Large intestine (tissue), 3 donors: ENCODE results near the gene EEPD1. TPM values are rescaled to one million over a fixed set of nuclear protein-coding genes. Genes with fewer than 3 reads are reported as not detected.

Source experiments
- DNase-seq, 2 donors: peaks; one replicate each; pipeline versions ENCODE4 v3.0.0 to v3.0.0-alpha.2; 2013
- H3K27ac ChIP-seq: one replicate; pipeline ENCODE4 v1.5.1; 2013; ENCODE audit warnings: low read length
- H3K27me3 ChIP-seq: 2 replicates; pipeline ENCODE4 v1.6.1; 2013; ENCODE audit warnings: low read length; ENCODE audit not compliant: control insufficient read depth, insufficient read depth
- H3K36me3 ChIP-seq: 2 replicates; pipeline ENCODE4 v1.6.1; 2013; ENCODE audit warnings: low read length; ENCODE audit not compliant: control insufficient read depth, insufficient read depth
- H3K4me1 ChIP-seq: one replicate; pipeline ENCODE4 v1.6.1; 2013; ENCODE audit warnings: low read length; ENCODE audit not compliant: control insufficient read depth, insufficient read depth
- H3K4me3 ChIP-seq: one replicate; pipeline ENCODE4 v1.5.1; 2013; ENCODE audit warnings: low read length
- H3K9me3 ChIP-seq: one replicate; pipeline ENCODE4 v1.6.1; 2013; ENCODE audit warnings: mild to moderate bottlenecking, low read depth, low read length, moderate library complexity; ENCODE audit not compliant: control insufficient read depth
- WGBS: methylation state at CpG from one replicate; pipeline ENCODE4 v1.1.5; 2013; ENCODE audit warnings: low lambda C conversion rate; ENCODE audit not compliant: insufficient coverage; 5-methylcytosine and 5-hydroxymethylcytosine counted together
- polyA plus RNA-seq: library from polyadenylated mRNA; unstranded; fragments of 120-200 nt; gene quantifications from one replicate; pipeline ENCODE4 v1.2.1, GENCODE V29; 2013

Gene EEPD1
- polyA plus RNA-seq, 1 donor = 8.4 TPM

- no peaks in the 10 kb centered on the region for H3K27me3 ChIP-seq
- no CpG with 5 or more reads among the region's 19 CpGs for WGBS
- no peak overlapping the region for H3K4me3 ChIP-seq
- no peaks in the 10 kb centered on the region for H3K9me3 ChIP-seq
- H3K4me1 ChIP-seq = peaks cover 22% of the 10 kb centered on the region
- no peak for DNase-seq
- H3K27ac ChIP-seq = no peak overlapping the region
- H3K36me3 ChIP-seq = peaks cover 5% of the 10 kb centered on the region
Measured at GRCh38 chr7:36287371-36288241, 134.6 kb downstream of the EEPD1 start.

GRCh38 chr7:36288501-36288900 is 135.4 kb downstream of the EEPD1 start:
- WGBS = no CpG with 5 or more reads among the region's 5 CpGs
- Histone ChIP-seq H3K27me3 (no peaks in the 10 kb centered on the region), H3K36me3 (peaks cover 5% of the 10 kb centered on the region), H3K4me1 (peaks cover 23% of the 10 kb centered on the region), H3K4me3 (no peak overlapping the region), H3K27ac (no peak overlapping the region), H3K9me3 (no peaks in the 10 kb centered on the region)
- no peak for DNase-seq

GRCh38 chr7:36289833-36290661 is 137.0 kb downstream of the EEPD1 start:
- Histone ChIP-seq H3K27me3 (no peaks in the 10 kb centered on the region), H3K4me3 (no peak overlapping the region), H3K36me3 (peaks cover 3% of the 10 kb centered on the region), H3K9me3 (no peaks in the 10 kb centered on the region), H3K27ac (peak overlapping the region; percentile 74), H3K4me1 (peaks cover 23% of the 10 kb centered on the region)
- WGBS = no CpG with 5 or more reads among the region's 7 CpGs
- DNase-seq = peak; percentile 82 to 91

GRCh38 chr7:36291387-36292316 is 138.6 kb downstream of the EEPD1 start:
- H3K36me3 ChIP-seq = peaks cover 3% of the 10 kb centered on the region
- no peaks in the 10 kb centered on the region for H3K27me3 ChIP-seq
- H3K4me3 ChIP-seq = peak overlapping the region; percentile 20
- H3K27ac ChIP-seq = peak overlapping the region; percentile 88
- 0% methylated on average over 1 of the region's 18 CpGs for WGBS
- H3K4me1 ChIP-seq = peaks cover 23% of the 10 kb centered on the region
- peak; percentile 91 to 92 for DNase-seq
- no peaks in the 10 kb centered on the region for H3K9me3 ChIP-seq

GRCh38 chr7:36295090-36295489 is 142.0 kb downstream of the EEPD1 start:
- 100% methylated on average over 2 of the region's 5 CpGs for WGBS
- no peaks in the 10 kb centered on the region for H3K27me3 ChIP-seq
- H3K4me3 ChIP-seq = no peak overlapping the region
- no peaks in the 10 kb centered on the region for H3K9me3 ChIP-seq
- peaks cover 18% of the 10 kb centered on the region for H3K4me1 ChIP-seq
- peaks cover 17% of the 10 kb centered on the region for H3K36me3 ChIP-seq
- DNase-seq = no peak
- no peak overlapping the region for H3K27ac ChIP-seq

- DNase-seq = no peak
- peaks cover 7% of the 10 kb centered on the region for H3K4me1 ChIP-seq
- no CpG with 5 or more reads among the region's 1 CpG for whole genome bisulfite sequencing
Measured at GRCh38 chr7:36296284-36296683, 143.2 kb downstream of the EEPD1 start.

GRCh38 chr7:36297364-36298009 is 144.4 kb downstream of the EEPD1 start:
- peaks cover 19% of the 10 kb centered on the region for H3K36me3 ChIP-seq
- no peaks in the 10 kb centered on the region for H3K27me3 ChIP-seq
- DNase-seq = no peak
- no peaks in the 10 kb centered on the region for H3K9me3 ChIP-seq
- WGBS = 100% methylated on average over 1 of the region's 7 CpGs
- H3K4me3 ChIP-seq = no peak overlapping the region
- no peak overlapping the region for H3K27ac ChIP-seq
- peaks cover 3% of the 10 kb centered on the region for H3K4me1 ChIP-seq

More at GRCh38 chr7:36296284-36296683, 143.2 kb downstream of the EEPD1 start:
- Histone ChIP-seq H3K27me3 (no peaks in the 10 kb centered on the region), H3K36me3 (peaks cover 19% of the 10 kb centered on the region), H3K4me3 (no peak overlapping the region), H3K27ac (no peak overlapping the region), H3K9me3 (no peaks in the 10 kb centered on the region)

GRCh38 chr7:36298106-36298505 is 145.1 kb downstream of the EEPD1 start:
- no peak overlapping the region for H3K27ac ChIP-seq
- H3K4me3 ChIP-seq = no peak overlapping the region
- H3K36me3 ChIP-seq = peaks cover 19% of the 10 kb centered on the region
- H3K4me1 ChIP-seq = no peaks in the 10 kb centered on the region
- no peaks in the 10 kb centered on the region for H3K27me3 ChIP-seq
- WGBS = no CpG with 5 or more reads among the region's 4 CpGs
- DNase-seq = no peak
- H3K9me3 ChIP-seq = no peaks in the 10 kb centered on the region

GRCh38 chr7:36299223-36299774 is 146.2 kb downstream of the EEPD1 start:
- no peak for DNase-seq
- Histone ChIP-seq H3K27me3 (no peaks in the 10 kb centered on the region), H3K36me3 (peaks cover 19% of the 10 kb centered on the region), H3K27ac (no peak overlapping the region), H3K4me1 (no peaks in the 10 kb centered on the region), H3K9me3 (no peaks in the 10 kb centered on the region), H3K4me3 (no peak overlapping the region)
- no CpG with 5 or more reads among the region's 17 CpGs for WGBS
